ENCODE results near the gene DNAH11.

DNAH11 gene

GRCh38 chr7:21749378-21749777, 206.5 kb downstream of the DNAH11 start:
- H3K4me3 ChIP-seq (ENCODE audit: low read depth, low read length), result no peak overlapping the region
- H3K36me3 ChIP-seq (ENCODE audit: control insufficient read depth, insufficient read depth, low read length), result no peaks in the 10 kb centered on the region
- H3K27ac ChIP-seq (ENCODE audit: low read depth, low read length), result no peak overlapping the region
- no peaks in the 10 kb centered on the region for H3K27me3 ChIP-seq (ENCODE audit: control insufficient read depth, insufficient read depth, low read length)
- H3K4me1 ChIP-seq (ENCODE audit: control insufficient read depth, insufficient read depth, low read length), result peaks cover 9% of the 10 kb centered on the region
- H3K9me3 ChIP-seq (ENCODE audit: control insufficient read depth, insufficient read depth, low read length), result no peaks in the 10 kb centered on the region
- H3K9ac ChIP-seq (ENCODE audit: low read depth, low read length), result no peak overlapping the region

- Histone ChIP-seq H3K27me3 (ENCODE audit: control insufficient read depth, insufficient read depth, low read length) (no peaks in the 10 kb centered on the region), H3K9me3 (ENCODE audit: control insufficient read depth, insufficient read depth, low read length) (no peaks in the 10 kb centered on the region), H3K36me3 (ENCODE audit: control insufficient read depth, insufficient read depth, low read length) (no peaks in the 10 kb centered on the region), H3K4me1 (ENCODE audit: control insufficient read depth, insufficient read depth, low read length) (peaks cover 30% of the 10 kb centered on the region), H3K9ac (ENCODE audit: low read depth, low read length) (no peak overlapping the region), H3K4me3 (ENCODE audit: low read depth, low read length) (no peak overlapping the region), H3K27ac (ENCODE audit: low read depth, low read length) (no peak overlapping the region)
These were observed 210.2 kb downstream of the DNAH11 start for GRCh38 chr7:21753071-21753470.

- Histone ChIP-seq H3K27me3 (ENCODE audit: control insufficient read depth, insufficient read depth, low read length) (no peaks in the 10 kb centered on the region), H3K4me1 (ENCODE audit: control insufficient read depth, insufficient read depth, low read length) (peaks cover 21% of the 10 kb centered on the region), H3K9me3 (ENCODE audit: control insufficient read depth, insufficient read depth, low read length) (no peaks in the 10 kb centered on the region), H3K36me3 (ENCODE audit: control insufficient read depth, insufficient read depth, low read length) (no peaks in the 10 kb centered on the region), H3K27ac (ENCODE audit: low read depth, low read length) (no peak overlapping the region), H3K9ac (ENCODE audit: low read depth, low read length) (no peak overlapping the region), H3K4me3 (ENCODE audit: low read depth, low read length) (no peak overlapping the region)
These were observed 212.1 kb downstream of the DNAH11 start for GRCh38 chr7:21754963-21755362.

DNA sequence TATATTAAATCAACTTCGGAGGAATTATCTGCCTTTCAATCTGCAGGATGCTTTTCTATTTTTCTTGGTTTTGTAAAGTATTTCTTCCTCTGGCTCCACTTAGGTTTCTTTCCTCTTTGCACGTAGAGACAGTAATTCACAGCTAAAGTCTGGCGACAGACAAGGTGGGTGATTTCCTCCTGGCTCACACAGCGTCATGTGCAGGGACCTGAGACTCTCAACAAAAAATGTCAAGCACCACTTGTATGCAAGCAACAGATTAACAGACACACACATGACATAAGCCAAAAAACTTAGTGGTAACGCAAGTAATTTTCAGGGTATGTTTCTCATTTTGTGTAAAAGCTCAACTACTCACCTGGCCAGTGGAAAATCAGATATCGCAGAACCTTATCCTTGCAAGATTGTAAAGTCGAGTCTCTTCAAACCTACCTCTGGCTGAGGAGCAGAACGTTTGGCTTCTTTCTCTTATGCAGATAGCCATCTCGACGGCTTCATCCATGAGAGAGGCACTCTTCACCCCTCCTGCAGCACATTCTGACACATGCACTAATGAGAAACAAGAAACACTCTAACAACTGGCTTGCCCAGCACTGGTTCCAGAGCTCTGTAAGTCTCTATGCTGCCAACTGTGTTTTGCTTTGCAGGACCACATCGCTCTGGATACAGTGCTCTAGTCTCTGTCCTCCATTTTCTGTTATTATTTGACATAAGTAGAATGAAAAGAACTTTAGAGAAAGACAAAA, 214.9 kb downstream of the DNAH11 start:
- Histone ChIP-seq H3K36me3 (ENCODE audit: control insufficient read depth, insufficient read depth, low read length) (no peaks in the 10 kb centered on the region), H3K9ac (ENCODE audit: low read depth, low read length) (no peak overlapping the region), H3K27me3 (ENCODE audit: control insufficient read depth, insufficient read depth, low read length) (no peaks in the 10 kb centered on the region), H3K4me3 (ENCODE audit: low read depth, low read length) (no peak overlapping the region), H3K4me1 (ENCODE audit: control insufficient read depth, insufficient read depth, low read length) (peaks cover 21% of the 10 kb centered on the region), H3K27ac (ENCODE audit: low read depth, low read length) (no peak overlapping the region), H3K9me3 (ENCODE audit: control insufficient read depth, insufficient read depth, low read length) (no peaks in the 10 kb centered on the region)

- Histone ChIP-seq H3K36me3 (ENCODE audit: control insufficient read depth, insufficient read depth, low read length) (no peaks in the 10 kb centered on the region), H3K9me3 (ENCODE audit: control insufficient read depth, insufficient read depth, low read length) (no peaks in the 10 kb centered on the region), H3K9ac (ENCODE audit: low read depth, low read length) (no peak overlapping the region), H3K27me3 (ENCODE audit: control insufficient read depth, insufficient read depth, low read length) (no peaks in the 10 kb centered on the region), H3K4me1 (ENCODE audit: control insufficient read depth, insufficient read depth, low read length) (peaks cover 21% of the 10 kb centered on the region), H3K4me3 (ENCODE audit: low read depth, low read length) (no peak overlapping the region), H3K27ac (ENCODE audit: low read depth, low read length) (no peak overlapping the region)
These were observed 215.4 kb downstream of the DNAH11 start for GRCh38 chr7:21758286-21758685.

- Histone ChIP-seq H3K36me3 (ENCODE audit: control insufficient read depth, insufficient read depth, low read length) (no peaks in the 10 kb centered on the region), H3K4me1 (ENCODE audit: control insufficient read depth, insufficient read depth, low read length) (peaks cover 8% of the 10 kb centered on the region), H3K4me3 (ENCODE audit: low read depth, low read length) (no peak overlapping the region), H3K9me3 (ENCODE audit: control insufficient read depth, insufficient read depth, low read length) (no peaks in the 10 kb centered on the region), H3K27me3 (ENCODE audit: control insufficient read depth, insufficient read depth, low read length) (no peaks in the 10 kb centered on the region), H3K9ac (ENCODE audit: low read depth, low read length) (no peak overlapping the region), H3K27ac (ENCODE audit: low read depth, low read length) (no peak overlapping the region)
These were observed 219.6 kb downstream of the DNAH11 start for GRCh38 chr7:21762469-21762868.

DNA sequence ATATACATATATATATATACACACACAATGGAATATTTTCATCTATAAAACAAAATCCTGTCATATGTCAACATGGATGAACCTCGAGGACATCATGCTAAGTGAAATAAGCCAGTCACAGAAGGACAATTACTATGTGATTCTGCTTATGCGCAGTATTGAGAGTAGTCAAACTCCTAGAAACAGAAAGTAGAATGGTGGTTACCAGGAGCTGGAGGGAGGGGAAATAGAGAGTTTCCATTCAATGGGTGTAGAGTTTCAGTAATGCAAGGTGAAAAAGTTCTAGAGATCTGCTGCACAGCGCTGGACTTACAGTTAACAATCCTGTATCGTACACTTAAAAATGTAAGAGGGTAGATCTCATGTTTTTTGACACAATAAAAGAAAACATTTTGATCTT, 221.0 kb downstream of the DNAH11 start:
- Histone ChIP-seq H3K9me3 (ENCODE audit: control insufficient read depth, insufficient read depth, low read length) (no peaks in the 10 kb centered on the region), H3K4me1 (ENCODE audit: control insufficient read depth, insufficient read depth, low read length) (peaks cover 8% of the 10 kb centered on the region), H3K27me3 (ENCODE audit: control insufficient read depth, insufficient read depth, low read length) (no peaks in the 10 kb centered on the region), H3K4me3 (ENCODE audit: low read depth, low read length) (no peak overlapping the region), H3K27ac (ENCODE audit: low read depth, low read length) (no peak overlapping the region), H3K9ac (ENCODE audit: low read depth, low read length) (no peak overlapping the region), H3K36me3 (ENCODE audit: control insufficient read depth, insufficient read depth, low read length) (no peaks in the 10 kb centered on the region)

DNA sequence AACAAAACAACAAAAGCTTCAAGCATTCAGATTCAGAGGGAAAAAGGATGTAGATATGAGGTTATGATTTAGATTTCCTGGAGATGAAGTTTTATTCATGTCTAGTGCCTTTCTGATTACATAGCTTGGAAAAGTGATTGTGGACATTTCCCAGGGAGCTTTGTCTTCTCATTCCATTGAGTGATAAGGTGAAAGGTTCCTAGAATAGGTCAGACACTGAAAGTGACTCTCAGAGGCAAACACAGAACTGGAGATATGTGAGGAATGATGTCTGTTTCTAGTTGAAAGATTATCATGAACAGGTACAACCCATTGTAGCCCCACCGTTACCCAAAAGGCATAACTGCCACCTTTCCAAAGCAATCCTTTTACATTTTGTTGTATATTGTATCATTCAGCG, 223.4 kb downstream of the DNAH11 start:
- Histone ChIP-seq H3K4me1 (ENCODE audit: control insufficient read depth, insufficient read depth, low read length) (peaks cover 18% of the 10 kb centered on the region), H3K27me3 (ENCODE audit: control insufficient read depth, insufficient read depth, low read length) (no peaks in the 10 kb centered on the region), H3K4me3 (ENCODE audit: low read depth, low read length) (no peak overlapping the region), H3K36me3 (ENCODE audit: control insufficient read depth, insufficient read depth, low read length) (no peaks in the 10 kb centered on the region), H3K9ac (ENCODE audit: low read depth, low read length) (no peak overlapping the region), H3K27ac (ENCODE audit: low read depth, low read length) (no peak overlapping the region), H3K9me3 (ENCODE audit: control insufficient read depth, insufficient read depth, low read length) (no peaks in the 10 kb centered on the region)

- Histone ChIP-seq H3K27ac (ENCODE audit: low read depth, low read length) (no peak overlapping the region), H3K4me1 (ENCODE audit: control insufficient read depth, insufficient read depth, low read length) (peaks cover 29% of the 10 kb centered on the region), H3K4me3 (ENCODE audit: low read depth, low read length) (no peak overlapping the region), H3K9ac (ENCODE audit: low read depth, low read length) (no peak overlapping the region), H3K9me3 (ENCODE audit: control insufficient read depth, insufficient read depth, low read length) (no peaks in the 10 kb centered on the region), H3K27me3 (ENCODE audit: control insufficient read depth, insufficient read depth, low read length) (no peaks in the 10 kb centered on the region), H3K36me3 (ENCODE audit: control insufficient read depth, insufficient read depth, low read length) (no peaks in the 10 kb centered on the region)
These were observed 224.6 kb downstream of the DNAH11 start for GRCh38 chr7:21767300-21767900.

DNA sequence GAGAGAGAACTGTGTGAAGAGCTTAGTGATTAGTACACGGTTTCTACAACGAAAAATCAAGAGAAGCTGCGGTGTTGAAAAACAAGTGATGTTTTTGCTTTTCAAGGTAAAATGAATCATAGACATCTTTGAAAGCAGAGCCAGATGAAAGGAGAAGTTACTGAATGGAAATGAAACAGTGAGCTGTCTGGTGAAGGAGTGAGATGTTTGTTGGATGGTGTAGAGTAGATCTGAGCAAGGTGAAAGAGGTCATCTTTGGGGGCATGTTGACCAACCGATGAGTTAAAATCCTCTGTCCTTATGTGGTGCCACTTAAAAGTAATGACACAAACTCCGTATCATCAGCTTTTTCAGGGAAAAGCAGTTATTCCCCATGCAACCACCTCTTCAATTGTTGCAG, 225.4 kb downstream of the DNAH11 start:
- Histone ChIP-seq H3K9ac (ENCODE audit: low read depth, low read length) (no peak overlapping the region), H3K27me3 (ENCODE audit: control insufficient read depth, insufficient read depth, low read length) (no peaks in the 10 kb centered on the region), H3K4me1 (ENCODE audit: control insufficient read depth, insufficient read depth, low read length) (peaks cover 38% of the 10 kb centered on the region), H3K9me3 (ENCODE audit: control insufficient read depth, insufficient read depth, low read length) (no peaks in the 10 kb centered on the region), H3K4me3 (ENCODE audit: low read depth, low read length) (no peak overlapping the region), H3K36me3 (ENCODE audit: control insufficient read depth, insufficient read depth, low read length) (no peaks in the 10 kb centered on the region), H3K27ac (ENCODE audit: low read depth, low read length) (no peak overlapping the region)

DNA sequence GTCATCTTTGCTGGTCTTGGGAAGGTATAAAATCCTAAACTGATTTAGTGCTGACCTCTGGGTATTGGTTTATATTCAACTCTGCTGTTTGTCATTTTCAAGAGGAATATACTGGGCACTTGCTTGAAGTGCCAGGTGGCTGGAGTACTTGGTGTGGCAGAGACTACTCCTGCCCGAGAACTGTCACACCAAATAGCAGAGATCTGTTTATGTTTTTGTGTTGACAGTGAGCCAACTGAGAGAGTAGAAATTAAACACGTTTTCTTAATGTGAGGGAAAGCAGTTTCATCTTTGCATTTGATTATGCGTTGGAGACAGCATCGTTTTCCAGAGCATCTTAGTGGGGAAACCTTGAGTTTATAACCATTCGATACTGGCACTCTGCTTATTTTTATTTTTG, 228.4 kb downstream of the DNAH11 start:
- peak overlapping the region; percentile 89 for H3K27ac ChIP-seq (ENCODE audit: low read depth, low read length)
- no peaks in the 10 kb centered on the region for H3K27me3 ChIP-seq (ENCODE audit: control insufficient read depth, insufficient read depth, low read length)
- no peaks in the 10 kb centered on the region for H3K36me3 ChIP-seq (ENCODE audit: control insufficient read depth, insufficient read depth, low read length)
- H3K4me3 ChIP-seq (ENCODE audit: low read depth, low read length), result no peak overlapping the region
- no peaks in the 10 kb centered on the region for H3K9me3 ChIP-seq (ENCODE audit: control insufficient read depth, insufficient read depth, low read length)
- peaks cover 60% of the 10 kb centered on the region for H3K4me1 ChIP-seq (ENCODE audit: control insufficient read depth, insufficient read depth, low read length)
- H3K9ac ChIP-seq (ENCODE audit: low read depth, low read length), result no peak overlapping the region
